Measurements from ENCODE around the gene MTG2.

MTG2 gene

DNA sequence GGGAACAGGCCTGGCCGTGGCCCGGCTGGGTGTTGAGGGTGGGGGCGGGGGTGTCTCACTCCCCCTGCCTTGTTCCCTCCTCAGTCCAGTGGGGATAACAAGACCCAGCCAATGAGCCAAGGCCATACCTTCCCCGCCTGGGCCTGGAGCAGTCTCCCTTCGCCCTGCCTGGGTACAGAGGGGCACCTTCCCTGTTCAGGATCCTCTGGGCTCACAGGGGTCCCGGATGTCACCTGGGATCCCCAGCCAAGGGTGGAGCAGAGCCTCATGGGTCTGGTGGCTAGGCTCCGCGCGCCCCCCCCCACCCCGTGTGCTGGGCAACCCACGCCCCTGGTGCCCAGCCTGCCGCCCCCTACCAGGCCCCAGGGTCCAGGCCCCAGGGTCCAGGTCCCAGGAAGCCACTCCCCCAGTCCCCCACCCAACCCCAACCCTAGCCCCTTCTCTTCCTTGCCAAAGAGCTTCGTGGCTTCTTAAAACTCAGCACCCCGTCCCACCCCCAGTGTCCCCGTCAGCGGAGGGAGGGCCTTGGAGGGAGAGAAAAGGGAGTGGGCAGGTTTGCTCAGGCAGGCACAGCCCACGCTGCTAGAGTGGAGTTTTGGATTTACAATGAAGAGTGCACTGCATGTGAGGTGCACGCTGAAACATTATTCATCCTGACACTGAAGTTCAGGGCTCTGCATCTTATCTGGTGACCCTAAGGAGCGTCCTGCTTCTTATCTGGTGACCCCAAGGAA is 25.4 kb downstream of the MTG2 start:
- no peak for DNase-seq

DNA sequence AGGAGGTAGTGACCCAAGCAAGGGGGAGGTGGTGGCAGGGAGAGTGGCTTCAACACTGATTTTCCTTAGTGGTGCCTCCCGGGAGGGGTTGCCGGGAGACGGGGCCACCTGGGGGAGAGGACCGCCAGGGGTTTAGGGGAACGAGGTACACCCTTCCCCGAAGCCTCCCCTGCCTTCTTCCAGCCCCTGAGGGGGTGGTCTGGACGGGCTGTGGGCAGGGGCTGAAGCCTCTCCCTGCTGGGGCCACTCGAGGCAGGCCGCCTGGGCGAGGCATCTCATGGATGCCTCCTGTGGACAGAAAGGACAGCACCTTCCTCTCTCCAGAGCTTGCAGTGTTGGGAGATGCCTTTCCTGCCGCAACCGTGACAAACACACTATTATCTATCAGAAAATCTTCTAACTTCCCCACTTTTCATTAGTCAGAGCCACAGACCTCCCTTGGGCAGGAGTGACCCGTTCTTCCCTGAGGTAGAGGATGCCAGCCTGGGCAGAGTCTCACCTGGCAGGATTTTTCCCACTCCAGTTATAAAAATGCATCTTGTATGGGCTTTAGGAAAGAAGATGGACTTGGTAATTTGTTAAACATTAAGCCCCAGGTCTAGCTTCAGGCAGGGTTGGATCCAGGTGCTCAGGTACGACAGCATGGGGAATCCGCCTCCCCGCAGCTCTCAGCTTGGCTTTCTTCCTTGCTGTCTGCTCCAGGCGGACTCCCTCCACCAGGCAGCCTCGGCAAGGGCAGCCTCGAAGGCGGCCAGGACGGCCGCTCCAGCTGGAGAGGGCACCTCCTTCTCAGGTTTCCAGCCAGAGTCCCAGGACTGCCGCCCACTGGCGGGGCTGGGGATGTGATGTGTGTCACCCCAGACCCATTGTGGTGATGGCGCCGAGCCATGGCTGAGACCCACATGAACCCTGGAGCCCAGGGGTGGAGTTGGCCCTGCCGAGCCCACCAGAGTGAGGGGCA is 26.2 kb downstream of the MTG2 start:
- DNase-seq = no peak

DNA sequence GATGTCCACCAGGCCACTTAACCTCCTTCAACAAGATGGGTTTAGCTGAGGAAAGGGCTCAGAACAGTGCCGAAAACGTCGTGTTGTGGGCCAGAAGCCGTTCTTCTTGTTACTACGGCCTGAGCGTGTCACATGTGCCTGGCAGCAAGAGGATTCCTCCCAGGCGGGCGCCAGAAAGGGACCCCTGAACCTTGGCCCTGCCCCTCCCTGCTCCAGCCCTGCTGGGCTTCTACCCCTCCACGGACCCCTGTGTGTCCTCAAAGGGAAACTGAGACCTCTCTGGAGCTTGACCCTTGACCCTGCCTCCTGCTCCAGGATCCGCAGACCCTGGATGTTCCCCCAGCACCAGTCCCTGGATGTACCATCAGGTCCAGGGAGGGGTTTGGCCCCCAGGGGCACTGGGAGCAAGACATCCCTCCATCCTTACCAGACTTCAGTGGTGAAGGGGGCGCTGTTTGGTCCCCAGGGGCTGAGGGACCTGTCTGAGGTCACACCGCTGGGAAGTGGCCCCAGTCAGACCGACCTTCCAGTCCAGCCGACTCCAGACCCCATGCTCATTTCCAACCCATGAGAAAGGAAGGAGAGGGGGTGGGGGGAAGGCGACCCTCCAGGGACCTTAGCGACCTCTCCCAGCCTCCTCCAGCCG is 27.1 kb downstream of the MTG2 start:
- no peak for DNase-seq

DNA sequence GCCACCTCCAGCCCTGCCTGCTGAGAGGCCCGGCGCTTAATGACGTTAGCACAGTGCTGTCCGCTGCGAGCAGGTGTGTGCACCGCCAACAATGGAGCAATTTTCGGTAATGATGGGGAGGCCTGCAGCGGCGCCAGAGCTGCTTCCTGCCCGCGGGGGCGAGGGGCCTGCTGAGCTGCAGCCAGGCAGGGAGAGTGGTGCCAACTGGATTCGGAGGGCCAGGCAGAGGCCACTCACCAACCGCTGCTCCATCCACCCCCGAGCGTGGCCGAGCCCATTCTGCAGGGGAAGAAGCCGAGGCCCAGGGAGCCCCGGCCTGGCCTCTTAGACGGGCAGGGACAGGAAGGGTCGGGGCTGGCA is 27.6 kb downstream of the MTG2 start:
- no peak for DNase-seq

DNA sequence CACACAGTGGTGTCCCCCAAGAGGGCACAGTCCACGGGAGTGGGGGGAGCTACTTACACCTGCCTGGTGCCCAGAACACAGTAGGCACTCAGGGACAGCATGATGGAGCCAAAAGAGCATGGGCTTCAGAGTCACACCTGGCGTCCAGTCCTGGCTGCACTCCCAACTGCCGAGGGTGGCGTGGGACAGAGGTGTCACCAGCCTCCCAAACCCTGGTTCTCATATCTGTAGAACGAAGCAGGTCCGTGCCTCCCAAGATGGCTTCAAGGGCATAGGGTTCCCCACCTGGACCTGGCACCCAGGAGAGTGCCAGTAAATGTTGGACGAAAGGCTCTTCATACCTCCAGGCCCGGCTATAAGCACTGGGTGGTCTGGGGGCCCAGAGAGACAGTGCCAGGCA is 28.4 kb downstream of the MTG2 start:
- no peak for DNase-seq

DNA sequence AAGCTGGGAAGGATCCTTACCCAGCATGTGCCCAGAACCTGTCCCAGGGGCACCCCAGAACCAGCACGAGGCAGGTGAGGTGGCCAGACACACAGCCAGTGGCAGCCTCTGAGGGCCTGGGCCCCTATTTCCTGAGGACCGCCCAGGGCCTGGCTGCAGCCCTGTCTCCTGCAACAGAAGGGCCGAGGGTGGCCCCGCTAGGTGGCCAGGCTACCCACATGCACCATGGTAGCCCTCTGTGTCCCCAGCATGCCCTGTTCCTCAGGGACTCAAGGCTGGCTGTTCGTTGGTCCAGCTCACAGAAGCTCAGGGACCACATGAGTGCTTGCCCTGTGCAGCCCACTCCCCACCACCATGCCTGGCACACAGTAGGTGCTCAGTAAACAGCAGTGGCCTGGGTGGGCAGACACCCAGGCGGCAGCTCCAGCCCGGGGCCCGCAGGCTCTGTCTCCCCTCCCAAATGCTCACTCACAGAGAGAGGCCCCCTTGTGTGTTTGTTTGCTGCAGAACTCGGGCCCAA is 29.0 kb downstream of the MTG2 start:
- no peak for DNase-seq

DNA sequence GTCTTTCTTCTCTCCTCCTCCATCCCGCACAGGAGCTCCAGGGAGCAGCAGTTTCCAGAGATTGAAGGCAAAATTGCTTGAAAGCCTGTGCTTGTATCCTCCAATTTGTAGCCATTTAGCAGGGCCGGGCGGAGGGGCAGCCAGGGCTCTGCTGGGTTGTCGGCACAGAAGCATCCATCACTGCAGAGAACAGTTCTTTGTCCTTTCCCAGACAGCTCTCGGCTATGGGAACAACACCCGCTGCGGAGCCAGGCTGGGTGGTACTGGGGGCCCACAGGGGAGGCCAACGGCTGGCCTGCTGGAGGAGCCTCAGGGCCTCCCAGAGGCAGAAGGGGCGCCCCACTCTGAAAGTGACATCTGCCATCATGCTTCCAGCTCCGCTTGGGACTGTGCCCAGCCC is 29.5 kb downstream of the MTG2 start:
- no peak for DNase-seq

DNA sequence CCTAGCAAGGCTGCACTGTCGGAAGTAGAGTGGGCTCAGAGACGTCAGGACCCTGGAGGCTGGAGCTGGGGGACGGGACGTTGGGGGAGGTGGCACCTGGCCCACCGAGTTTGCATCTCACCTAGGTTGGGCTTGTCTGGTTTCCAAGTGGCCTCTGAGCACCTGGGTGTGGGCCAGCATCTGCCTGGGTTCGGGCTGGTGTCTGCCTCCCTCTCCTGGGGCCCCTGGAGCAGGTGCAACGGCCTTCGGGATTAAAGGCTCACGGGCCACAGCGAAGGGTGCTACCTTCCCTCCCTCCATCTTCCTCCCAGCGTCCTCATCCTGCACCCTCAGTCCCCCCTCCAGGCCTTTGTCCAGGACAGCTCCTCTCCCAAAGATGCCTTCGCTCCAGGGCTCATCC is 31.2 kb downstream of the MTG2 start:
- no peak for DNase-seq

DNA sequence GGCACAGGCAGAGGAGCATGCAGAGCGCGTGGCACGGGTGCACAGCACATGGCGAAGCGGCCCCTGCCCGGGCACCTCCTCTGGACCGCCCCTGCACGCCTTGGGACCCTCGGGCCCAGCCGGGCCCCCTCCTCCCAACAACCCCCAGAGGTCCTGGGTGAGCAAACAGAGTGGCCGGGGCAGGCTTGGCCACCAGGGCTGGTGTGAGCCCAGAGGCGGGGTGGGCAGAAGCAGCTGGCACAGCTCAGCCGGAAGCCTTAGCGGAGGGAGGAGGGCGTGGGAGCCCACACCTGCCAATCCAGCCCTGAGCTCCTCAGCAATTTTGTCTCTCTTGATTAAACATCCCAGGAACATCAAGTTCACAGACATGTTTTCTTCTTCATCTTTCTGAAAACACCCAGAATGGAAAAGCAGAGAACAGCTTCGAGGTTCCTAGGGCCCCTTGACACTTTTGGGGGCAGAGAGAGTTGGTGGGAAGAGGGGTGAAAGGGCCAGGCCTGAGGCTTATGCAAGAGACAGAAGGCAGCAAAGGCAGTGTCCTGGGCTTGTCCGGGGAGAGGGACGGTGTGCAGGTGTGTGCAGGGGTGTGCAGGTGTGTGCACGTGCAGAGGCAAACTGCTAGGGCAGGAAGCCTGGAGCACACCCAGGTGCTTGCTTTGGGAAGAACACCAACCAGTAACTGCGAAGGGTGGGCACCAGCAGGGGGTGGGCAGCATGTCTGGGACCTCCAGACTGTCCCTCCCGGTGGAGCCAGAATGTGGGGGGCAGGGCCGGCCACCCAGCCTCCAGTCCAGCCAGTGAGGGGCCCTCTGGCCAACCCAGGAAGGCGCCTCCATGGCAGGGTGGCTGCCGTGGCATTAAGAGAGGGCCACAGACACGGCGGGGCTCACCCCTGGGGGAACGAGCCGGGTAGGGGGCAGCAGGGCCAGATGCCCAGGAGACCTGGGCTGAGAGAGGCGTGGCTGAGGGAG is 32.5 kb downstream of the MTG2 start:
- DNase-seq = no peak

DNA sequence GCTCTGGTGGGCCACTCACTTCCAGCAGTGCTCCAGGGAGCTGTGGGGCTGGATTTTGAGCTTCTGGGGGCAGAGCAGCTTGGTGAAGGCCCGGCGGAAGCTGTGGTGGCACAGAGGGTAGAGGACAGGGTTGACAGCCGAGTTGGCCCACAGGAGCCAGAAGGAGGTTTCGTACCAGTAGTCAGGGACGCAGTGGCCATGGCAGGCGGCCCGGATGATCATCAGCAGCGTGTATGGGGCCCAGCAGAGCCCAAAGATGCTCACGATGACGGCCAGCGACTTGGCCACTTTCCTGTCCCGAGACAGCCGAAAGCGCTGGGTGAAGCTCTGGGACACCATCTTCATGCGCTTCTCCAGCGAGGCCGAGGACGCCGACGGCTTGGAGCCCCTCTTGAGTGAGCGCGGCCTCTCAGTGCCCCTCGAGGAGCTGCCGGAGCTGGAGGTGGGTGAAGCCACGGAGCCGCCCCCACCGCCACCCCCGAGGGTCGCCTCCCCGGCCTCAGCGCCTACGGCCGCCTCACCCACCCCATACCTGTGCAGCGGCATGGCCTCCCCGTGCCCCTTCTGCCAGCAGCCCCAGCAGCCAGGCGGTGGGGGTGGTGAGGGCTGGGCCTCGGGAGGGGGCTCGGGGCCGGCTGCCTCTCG is 33.3 kb downstream of the MTG2 start:
- DNase-seq = no peak

DNA sequence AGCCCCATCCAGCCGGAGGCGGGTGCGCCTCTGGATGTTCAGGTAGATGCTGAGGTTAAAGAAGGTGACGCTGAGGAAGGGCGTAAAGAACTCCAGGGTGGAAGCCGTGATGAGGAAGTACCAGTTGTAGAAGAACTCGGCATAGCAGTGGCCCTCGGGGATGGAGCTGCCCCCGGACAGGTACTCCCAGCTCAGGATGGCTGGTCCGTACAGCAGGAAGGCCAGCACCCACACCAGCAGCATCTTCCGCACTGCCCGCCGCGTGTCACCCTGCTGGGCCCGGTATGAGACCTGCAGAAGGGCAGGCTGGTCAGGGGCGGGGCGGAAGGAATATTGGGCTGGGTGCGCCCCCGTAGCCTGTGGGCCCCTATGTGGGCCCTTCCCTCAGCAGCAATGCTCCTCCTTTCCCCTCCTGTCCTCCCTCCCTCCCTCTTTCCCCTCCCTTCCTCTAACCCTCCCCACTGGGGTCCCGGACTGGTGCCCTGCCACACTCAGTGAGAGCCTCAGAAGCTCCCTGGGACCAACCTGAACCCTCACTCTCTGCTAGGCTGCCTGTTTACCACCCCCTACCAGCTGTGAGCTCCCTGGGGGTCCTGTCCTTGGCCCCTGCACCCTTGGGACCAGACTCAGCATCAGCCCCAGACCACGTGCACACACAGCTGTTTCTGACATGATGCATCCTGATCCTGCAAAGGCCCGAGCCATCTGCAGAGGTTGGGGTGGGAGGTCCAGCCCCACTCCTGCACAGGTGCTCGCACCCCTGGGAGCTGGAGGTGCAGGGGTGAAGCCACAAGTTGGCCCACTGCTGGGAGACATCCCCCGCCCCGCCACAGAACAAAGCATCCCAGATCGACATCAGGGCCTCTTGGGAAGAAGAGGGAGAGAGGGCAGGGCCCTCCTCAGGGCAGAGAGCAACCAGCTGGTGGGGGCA is 34.1 kb downstream of the MTG2 start:
- no peak for DNase-seq

DNA sequence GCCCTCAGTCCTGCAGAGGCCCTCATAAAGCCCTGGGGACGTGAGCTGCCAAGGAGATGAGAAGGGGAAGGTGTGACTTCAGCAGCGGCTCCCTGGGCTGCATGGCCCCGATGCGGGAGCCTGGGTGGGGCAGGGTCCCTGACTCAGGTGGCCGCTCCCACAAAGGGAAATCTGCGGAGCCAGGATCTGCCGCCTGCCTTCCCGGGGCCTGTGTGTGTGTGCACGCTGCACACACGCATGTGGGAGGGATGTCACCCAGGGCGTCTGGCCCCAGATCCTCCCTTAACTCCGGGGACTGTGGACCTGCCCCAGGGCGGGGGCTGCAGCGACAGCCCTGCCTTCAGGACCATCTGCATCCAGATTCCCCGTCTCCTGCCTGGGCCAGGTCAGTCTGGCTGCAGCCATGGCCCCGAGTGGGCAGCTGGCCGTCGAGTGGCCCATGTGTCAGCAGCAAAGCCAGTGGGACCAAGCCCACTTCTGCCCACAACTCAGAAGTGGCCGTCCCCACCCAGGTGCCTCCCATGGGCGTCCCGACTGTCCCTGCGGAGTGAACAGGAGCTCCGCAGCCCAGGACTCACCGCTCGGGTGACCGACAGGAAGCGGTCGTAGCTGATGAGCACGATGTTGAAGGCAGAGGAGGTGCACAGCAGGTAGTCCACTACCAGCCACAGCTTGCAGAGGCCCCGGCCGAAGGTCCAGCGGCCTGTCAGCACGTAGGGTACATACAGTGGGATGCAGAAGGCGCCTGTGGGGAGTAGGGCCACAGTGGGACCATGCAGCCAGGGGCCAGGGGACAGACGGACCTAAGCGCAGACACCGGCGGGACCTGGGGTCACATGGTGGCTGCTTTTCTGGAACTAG is 35.3 kb downstream of the MTG2 start:
- DNase-seq = no peak

DNA sequence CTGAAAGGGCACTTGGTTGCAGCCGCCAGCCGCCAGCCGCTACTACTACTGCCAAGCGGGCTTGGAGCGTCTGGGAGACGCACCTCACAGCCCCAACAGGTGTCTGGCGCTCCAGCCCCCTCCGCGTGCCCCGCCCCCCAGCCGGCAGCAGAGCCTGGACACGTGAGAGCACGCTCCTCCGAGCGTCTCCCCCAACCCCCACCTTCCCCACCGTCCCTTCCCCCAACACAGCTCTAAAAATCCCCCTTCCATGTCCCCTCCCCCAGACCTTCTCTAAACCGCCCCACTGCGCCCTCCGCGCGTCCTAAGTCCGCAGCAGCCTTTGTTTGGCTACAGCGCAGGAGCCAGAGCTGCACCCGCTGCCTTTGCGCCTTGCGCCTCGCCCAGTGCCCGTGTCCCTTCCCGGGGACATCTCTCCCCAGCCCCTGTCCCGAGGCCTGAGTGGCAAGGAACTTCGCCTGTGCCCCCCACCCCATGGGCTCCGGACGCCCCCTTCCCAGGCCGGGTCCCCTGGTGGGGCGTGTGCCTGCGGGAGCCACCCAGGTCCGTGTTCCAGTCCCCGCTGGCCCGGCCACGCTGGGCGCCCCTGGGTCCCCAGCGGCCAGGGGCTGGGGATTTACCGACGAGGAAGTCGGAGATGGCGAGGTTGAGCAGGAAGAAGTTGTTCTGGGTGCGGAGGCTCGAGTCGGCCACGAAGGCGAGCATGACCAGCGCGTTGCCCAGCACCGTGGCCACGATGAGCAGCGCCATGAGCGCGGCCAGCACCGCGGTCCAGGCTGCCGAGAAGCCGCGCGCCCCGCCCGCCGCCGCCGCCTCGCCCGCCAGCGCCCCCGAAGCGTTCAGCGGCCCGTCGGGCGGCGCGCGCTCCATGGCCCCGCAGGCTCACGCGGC is 36.5 kb downstream of the MTG2 start:
- DNase-seq = no peak

DNA sequence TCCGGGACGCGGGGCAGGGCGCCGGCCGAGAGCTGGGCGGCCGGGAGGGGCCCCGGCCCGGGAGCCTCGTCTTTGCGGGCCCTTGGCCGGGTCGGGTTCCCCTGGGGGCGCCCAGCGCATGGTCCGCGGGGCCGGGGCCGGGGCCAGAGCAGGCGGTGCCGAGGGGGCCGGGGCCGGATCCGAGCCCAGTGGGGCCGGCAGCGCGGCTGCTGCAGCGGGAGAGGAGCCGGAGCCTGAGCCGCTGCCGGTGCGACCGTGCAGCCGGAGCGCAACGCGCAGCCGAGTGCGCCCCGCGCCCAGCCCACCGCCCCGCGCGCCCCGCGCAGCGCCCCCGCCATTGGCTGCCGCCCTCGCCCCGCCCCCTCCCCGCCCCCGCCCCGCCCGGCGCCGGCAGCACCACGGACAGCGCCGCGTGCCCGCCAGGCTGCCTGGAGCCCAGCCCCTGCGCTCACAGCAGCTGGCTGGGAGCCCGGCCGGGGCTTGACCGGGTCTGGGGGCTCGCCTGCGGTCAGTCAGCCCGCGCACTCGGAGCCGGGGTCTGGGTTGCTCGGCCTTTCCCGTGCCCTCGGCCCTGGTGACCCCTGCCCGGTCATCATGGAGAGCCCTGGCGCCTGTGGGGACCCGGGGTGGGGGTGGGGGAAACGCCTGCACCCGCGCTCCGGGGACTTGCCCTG is 37.3 kb downstream of the MTG2 start, which contains the start of gene HRH3:
TSS of gene HRH3 (minus strand) at position 287 of the 674 bp plus-strand sequence. CDS start 308 bp downstream, outside the sequence.
- peak; percentile 50 for DNase-seq

DNA sequence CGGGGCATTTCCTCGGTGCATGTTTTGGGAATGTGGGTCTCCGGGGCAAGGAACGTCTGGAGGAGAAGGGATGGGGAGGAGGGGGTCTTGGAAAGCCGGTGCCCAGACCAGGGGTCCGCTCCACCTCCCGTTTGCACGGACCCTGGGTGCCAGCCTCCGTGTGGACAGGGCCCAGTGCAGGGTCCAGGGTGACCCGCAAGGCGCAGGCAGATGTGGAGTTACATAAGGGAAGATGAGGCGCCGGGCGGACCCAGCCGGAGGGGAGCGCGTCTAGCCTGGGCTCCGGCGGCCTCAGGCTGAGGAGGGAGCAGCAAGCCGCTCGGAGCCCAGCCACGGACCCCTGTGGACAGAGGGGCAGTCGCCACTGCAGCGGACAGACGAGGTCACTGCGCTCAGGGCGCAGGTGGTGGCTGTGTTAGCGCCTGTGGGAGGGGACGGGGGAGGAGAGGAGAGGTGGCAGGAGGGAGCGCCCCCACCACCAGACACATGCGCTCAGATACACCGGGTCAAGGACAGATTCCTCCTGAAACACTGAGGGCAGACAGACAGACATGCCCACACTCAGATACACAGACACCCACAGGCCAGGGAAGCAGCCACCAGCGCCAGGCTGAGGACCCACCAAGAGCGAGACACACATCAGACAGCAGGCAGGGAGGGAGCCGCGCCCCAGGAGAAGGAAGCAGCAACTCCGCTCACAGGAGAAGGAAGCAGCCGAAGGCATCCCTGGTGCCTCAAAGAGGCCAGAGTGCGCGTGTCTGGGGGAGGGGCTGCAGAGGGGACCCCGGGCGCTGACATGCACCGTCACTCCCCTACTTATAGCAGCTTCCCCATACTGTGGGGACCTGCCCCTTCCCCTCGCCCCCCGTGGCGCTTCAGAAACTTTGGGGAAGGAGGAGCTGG is 38.1 kb downstream of the MTG2 start:
- DNase-seq = no peak

DNA sequence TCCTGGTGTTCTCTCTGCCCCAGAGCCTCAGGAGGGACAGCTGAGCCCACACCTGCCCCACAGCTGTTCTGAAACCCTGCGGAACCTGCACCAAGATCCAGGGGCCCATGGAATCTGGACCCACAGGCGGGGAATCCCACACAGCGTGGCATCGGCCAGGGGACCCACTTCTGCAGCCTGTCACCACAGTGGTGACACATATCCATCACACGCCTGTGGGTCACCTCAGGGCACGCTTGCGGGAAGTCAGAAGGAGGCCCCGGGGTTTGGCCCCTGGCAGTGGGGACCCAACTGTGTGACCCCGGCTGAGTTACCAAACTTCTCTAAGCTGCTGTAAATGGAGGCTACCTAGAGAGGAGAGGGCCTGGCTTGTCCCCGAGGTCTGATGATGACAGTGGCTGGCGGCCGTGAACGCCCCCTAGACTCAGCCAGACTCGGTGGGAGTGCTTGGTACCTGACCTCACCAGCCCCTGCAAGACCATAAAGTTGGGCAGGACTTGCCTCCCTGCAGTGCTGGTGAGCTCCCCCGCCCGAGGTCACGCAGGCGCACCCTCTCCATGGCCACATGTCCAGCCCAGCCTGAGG is 39.5 kb downstream of the MTG2 start:
- no peak for DNase-seq

Measured in stimulated activated CD8-positive, alpha-beta memory T cell treated with anti-CD3 and anti-CD28 coated beads, Interleukin-4, amount 100 ng/mL, for 48 hours (primary cell).